Tibial nerve (tissue), 4 donors: ENCODE data around the gene CCDC69.
"Not testable (repeated sequence)": the region's sequence is repeated elsewhere in the genome, so short reads cannot be mapped to it uniquely, and the experiment has no call there.

Experiments
- EP300 ChIP-seq, 2 donors: sonication (generic); formaldehyde crosslinking; IDR thresholded peaks; one replicate each; pipeline ENCODE4 v1.6.1; 2017; ENCODE audit warnings: antibody characterized with exemption in 2 of 2, mild to moderate bottlenecking in 1 of 2
- POLR2A ChIP-seq, 2 donors: fragments of 450-650 bp; IDR thresholded peaks; one replicate each; pipeline ENCODE4 v1.6.1; 2017; ENCODE audit warnings: antibody characterized with exemption in 2 of 2, mild to moderate bottlenecking in 2 of 2, moderate library complexity in 2 of 2
- TF ChIP-seq, protein P1 (sequence below), 5 experiments: fragments of 200-600 bp in 3 of 5; fragments of 450-650 bp in 2 of 5; sonication (generic) in 3 of 5; IDR thresholded peaks; one replicate each; pipeline ENCODE4 v1.5.1; 2016 to 2019; ENCODE audit warnings: antibody characterized with exemption in 5 of 5, mild to moderate bottlenecking in 3 of 5, moderate library complexity in 2 of 5

DNA sequence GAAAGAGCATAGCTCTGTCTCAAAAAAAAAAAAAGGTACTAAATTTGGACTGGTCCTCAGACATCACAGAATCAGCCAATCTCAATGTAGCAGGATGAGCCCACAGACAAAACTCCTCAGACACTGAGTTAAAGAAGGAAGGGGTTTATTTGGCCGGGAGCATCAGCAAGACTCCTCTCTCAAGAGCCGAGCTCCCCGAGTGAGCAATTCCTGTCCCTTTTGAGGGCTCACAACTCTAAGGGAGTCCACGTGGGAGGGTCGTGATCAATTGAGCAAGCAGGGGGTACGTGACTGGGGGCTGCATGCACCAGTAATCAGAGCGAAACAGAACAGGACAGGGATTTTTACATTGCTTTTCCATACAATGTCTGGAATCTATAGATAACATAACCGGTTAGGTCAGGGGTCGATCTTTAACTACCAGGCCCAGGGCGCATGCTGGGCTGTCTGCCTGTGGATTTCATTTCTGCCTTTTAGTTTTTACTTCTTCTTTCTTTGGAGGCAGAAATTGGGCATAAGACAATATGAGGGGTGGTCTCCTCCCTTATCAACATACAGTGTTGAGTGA lies 16.5 kb upstream of the CCDC69 start:
- TF ChIP-seq EP300, POLR2A (IDR thresholded peaks at IDR 0.05): not testable (repeated sequence)
- TF ChIP-seq, protein P1, sequence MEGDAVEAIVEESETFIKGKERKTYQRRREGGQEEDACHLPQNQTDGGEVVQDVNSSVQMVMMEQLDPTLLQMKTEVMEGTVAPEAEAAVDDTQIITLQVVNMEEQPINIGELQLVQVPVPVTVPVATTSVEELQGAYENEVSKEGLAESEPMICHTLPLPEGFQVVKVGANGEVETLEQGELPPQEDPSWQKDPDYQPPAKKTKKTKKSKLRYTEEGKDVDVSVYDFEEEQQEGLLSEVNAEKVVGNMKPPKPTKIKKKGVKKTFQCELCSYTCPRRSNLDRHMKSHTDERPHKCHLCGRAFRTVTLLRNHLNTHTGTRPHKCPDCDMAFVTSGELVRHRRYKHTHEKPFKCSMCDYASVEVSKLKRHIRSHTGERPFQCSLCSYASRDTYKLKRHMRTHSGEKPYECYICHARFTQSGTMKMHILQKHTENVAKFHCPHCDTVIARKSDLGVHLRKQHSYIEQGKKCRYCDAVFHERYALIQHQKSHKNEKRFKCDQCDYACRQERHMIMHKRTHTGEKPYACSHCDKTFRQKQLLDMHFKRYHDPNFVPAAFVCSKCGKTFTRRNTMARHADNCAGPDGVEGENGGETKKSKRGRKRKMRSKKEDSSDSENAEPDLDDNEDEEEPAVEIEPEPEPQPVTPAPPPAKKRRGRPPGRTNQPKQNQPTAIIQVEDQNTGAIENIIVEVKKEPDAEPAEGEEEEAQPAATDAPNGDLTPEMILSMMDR (IDR thresholded peaks at IDR 0.05), result not testable (repeated sequence)
